Measurements from ENCODE around the gene CFAP157. TPM values are rescaled to one million over a fixed set of nuclear protein-coding genes. Genes with fewer than 3 reads are reported as not detected.

CFAP157 gene
- polyA plus RNA-seq (ENCODE audit: insufficient read length in 10 of 10): 1 to 10 TPM in 6 of 10 donors, under 1 TPM in 4; 0.64 to 1.5 (median 1.1) TPM
- long read RNA-seq, donor 1, partial matches to known transcripts: 0 of 7 reads
- long read RNA-seq, donor 1, other reads (novel, unspliced or antisense): 7 of 7 reads
- long read RNA-seq, donor 2: 0 reads
- long read RNA-seq, donor 3: 0 reads
- long read RNA-seq, donor 4: 0 reads
- long read RNA-seq, donor 5: 0 reads
- long read RNA-seq, donor 6: 0 reads
- long read RNA-seq, donor 7: 0 reads
- long read RNA-seq, donor 8: 0 reads
- long read RNA-seq, donor 9: 0 reads

GRCh38 chr9:127706836-127707241 lies at the start of gene CFAP157:
TSS of gene CFAP157 (plus strand) at chr9:127706988. CDS start at chr9:127707032, 44 bp downstream.
- DNase-seq: no peak

DNA sequence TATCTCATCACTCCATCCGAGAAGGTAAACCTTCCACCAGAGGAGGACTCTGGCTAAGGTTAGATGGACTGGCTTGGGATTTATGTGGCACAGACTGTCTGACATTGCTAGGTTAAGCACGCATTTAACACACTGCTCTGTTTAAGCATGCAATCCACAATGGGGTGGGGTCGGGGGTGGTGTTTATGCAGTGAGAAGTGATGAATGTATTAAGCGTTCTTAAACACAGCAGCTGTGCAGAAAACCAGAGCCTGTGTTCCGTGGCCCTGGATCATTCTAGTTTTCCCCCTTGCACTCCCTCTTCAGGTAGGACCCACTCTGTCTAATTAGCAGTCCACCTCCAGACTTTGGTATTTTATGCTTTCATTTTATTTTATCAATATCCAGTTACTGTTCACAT lies 48.4 kb upstream of the CFAP157 start:
- DNase-seq: no peak

DNA sequence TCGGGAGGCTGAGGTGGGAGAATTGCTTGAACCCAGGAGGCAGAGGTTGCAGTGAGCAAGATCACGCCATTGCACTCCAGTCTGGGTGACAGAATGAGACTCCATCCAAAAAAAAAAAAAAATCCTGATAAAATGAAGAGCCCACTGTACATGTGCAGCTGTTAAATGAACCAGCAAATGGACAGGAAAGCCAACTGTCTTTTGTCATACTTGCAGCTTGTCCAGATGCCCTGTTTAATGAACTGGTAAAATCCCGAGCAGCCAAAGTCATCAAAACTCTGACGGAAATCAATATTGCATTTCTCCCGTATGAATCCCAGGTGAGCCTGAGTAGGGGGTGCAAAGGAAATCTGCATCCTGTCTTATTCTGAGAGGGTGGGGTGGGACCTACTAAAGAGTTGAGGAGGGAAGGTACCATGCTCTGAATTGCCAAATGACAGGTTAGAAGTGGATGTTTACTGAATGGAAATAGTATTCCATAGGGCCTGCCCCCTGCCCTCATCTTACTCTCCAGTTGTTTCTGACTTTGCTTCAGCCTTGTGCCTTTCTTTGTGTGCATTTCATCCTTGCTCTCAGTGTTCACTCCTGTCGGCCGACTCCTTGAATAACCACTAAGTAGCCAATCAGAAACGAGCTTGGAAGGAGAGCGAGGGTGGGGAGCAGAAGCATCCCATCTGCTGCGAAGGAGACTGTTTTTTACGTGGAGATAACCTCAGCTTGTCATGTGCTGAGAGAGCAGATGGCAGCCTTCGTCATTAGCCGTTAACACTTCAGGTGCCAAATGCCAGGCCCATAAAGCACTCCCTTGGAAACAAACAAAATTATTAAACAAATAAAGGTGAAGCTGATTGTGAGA lies 45.7 kb upstream of the CFAP157 start:
- DNase-seq: no peak

- DNase-seq: no peak
Measured at GRCh38 chr9:127662617-127663016, 44.2 kb upstream of the CFAP157 start.

DNA sequence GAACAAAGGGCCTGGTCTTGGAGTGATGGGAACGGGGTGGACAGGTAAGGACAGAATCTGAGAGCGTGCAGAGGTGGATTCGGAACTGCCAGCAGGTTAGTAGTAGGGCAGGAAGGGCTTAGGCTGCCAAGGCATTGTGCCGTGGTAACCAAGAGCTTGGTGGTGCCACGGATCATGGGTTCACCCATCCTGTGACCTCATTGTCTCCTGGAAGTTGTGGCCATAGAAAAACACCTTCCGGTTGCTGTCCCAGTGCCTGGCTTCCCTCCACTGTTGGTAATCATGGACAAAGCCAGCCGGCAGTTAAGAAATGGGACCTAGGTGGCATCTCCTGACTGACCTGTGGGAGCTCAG lies 42.5 kb upstream of the CFAP157 start:
- no peak for DNase-seq

GRCh38 chr9:127664678-127665507 lies 41.9 kb upstream of the CFAP157 start:
- peak in 2 of 3 donors; percentile 34 to 65 for DNase-seq

DNA sequence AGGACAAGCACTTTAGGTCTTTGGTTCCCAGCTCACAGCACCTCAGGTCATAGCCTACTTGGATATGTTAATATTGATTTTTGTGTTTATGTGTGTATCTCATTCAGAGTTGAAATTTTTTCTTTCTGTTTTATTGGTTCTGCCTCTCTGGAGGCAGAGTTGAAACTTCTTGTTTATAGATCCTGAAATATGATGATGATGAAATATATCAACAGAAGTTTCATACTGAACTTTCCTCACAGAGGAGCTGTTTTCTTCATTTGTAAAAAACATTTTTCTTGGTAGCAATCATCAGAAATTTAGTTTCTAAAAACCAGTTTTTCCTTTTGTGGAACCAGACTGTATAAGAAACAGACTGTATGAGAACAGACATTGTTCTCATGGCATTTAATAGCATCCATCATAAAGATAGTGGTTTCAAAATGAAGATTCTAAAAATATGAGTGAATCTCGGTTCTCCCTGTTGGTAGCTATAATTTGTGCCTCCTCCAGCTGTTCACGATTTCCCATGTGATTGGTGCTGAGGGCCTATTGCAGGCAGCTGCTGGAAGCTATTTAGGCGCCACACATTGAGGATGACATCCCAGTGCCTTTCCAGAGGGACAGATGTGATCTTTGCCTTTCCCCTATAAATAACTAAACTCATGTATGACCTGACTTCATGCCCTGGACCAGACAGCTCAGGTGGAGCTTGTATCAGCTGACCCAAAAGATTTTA lies 39.5 kb upstream of the CFAP157 start:
- peak in 1 of 3 donors; percentile 37 for DNase-seq

GRCh38 chr9:127667906-127668305 lies 38.9 kb upstream of the CFAP157 start:
- no peak for DNase-seq

DNA sequence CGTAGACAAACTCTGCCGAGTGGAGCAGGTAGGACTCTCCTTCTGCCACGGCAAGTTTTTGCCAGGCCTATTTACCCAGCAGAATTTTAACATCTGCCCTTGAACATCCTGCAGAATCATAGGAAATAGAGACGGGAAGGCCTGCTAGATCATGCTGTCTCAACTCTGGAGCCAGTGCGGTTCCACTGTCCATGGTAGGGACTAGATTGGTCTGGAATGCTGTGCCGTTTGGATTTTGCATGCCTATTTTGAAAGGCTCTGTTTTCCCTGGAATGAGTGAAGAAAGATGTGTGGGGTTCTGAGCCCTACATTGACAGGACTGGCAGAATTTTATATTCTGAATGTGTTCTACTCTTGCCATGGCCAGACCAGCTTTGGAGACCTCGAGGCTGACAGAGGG lies 33.6 kb upstream of the CFAP157 start:
- DNase-seq: no peak

DNA sequence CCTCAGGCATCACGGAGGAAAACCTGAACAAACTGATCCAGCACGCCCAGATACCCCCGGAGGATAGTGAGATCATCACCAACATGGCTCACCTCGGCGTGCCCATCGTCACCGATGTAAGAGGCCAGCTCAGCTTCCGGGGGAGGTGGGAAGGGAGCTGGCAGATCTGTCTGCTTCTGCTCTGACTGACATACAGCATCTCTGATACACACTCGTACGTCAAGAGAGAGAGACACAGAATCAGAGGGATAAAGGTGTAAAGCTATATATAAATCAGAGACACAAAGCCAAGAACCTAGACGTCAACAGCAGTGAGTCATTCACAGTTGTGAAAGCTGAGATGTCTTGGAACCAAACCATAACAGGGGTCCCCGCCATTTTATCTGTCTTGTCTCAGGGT lies 30.1 kb upstream of the CFAP157 start:
- DNase-seq: no peak

- DNase-seq: no peak
Measured at GRCh38 chr9:127679506-127679905, 27.3 kb upstream of the CFAP157 start.

DNA sequence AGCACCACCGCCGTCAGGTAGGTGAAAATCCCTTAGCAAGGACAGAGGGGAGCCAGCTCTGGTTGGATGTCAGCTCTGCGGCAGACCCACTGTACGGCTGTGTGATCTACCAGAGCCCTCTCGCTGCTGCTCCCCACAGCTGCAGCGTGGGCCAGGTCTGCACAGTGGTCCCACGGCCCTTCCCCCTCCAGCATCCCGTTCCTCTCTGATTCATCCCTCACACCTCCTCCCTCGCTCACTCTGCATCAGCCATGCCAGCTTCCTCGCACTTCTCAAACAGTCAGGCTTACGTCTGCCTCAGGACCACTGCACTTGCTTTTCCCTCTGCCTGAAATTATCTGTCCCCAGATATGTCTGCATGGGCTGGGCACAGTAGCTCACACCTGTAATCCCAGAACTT lies 26.6 kb upstream of the CFAP157 start:
- no peak for DNase-seq

DNA sequence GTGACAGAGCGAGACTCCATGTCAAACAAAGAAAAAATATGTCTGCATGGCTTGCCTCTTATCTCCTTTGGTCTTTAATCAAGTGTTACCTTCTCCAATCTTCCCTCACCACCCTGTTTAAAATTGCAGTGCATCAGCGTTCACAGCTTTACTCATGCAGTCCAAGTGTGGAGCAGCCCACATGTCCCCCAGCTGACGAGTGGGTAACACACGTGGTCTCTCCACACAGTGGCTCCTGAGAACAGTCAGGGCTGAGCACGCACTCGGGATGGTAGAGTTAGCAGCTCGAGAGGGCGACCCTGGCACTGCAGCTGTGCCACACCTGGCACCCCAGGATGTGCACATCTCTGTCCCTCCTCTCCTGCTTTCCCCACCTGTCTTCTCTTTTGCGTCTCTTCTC lies 25.9 kb upstream of the CFAP157 start:
- no peak for DNase-seq

- no peak for DNase-seq
Measured at GRCh38 chr9:127682351-127683136, 24.2 kb upstream of the CFAP157 start.

DNA sequence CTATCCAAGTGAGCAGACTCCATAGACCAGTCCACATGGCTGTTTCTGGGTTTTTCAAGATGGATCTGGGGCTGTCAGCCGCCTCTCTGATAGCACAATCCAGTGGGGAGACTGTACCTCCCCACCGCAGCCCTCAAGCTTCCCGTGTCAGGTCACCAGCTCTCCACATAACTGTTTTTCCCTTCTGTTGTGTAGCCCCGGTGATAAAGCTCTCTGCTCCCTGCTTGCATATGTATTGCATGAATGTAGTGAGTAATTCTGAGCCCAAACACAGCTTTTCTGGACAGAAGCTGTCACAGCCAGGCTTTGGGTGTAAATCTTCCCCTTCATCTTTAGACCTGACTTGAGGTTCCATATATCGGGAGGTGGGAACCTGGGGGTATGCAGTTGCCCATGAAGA lies 23.1 kb upstream of the CFAP157 start:
- DNase-seq: no peak

- DNase-seq: no peak
Measured at GRCh38 chr9:127684576-127684975, 22.2 kb upstream of the CFAP157 start.

GRCh38 chr9:127686461-127687393 lies 20.1 kb upstream of the CFAP157 start:
- DNase-seq: no peak

DNA sequence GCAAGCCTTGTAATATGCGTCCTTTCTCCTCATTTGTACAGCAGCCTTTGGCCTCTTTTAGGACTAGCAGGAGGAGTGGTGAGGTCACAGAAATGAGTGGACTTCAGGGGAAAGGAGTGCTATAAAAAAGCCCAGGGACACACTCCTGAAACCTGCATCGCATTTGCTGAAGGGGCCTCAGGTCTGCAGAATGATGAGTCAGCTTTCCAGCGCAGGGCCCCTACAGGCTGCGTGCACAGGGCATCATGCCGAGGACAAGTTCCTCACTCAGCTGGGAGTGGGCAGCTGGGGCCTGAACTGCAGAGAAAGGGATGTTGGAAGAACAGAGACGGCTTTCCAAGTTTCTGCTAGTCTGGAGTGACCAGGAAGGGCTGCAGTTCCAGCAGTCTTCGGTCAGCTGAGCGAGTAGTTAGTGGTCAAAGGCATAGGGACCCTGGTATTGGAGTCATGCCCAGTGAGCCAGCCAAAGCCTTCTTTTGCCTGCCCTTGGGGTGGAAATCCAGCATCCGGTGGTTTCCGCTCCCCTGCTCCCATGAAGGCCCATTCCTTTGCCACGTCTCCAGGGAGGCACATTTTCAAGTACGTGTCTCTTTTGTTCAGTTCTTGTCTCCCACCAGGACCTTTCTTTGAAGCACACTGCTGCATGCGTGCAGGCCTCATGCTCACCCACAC lies 17.3 kb upstream of the CFAP157 start:
- no peak for DNase-seq

DNA sequence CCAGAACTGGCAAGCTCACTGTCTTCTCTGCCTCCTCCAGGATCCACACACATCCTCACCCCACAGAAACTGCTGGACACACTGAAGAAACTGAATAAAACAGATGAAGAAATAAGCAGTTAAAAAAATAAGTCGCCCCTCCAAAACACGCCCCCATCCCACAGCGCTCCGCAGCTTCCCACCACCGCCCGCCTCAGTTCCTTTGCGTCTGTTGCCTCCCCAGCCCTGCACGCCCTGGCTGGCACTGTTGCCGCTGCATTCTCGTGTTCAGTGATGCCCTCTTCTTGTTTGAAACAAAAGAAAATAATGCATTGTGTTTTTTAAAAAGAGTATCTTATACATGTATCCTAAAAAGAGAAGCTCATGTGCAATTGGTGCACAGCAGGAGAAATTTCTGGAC lies 16.1 kb upstream of the CFAP157 start:
- no peak for DNase-seq
